Lower leg skin (tissue), 3 donors: ENCODE data around the gene NRM.

Experiments used
- CTCF ChIP-seq, 3 donors: fragments of 450-650 bp; IDR thresholded peaks; one replicate each; pipeline ENCODE4 v1.5.1; 2016; ENCODE audit warnings: antibody characterized with exemption in 3 of 3, mild to moderate bottlenecking in 3 of 3, moderate library complexity in 2 of 3
- POLR2A ChIP-seq, 2 donors: fragments of 450-650 bp; IDR thresholded peaks; one replicate each; pipeline ENCODE4 v1.6.1; 2016 to 2017; ENCODE audit warnings: antibody characterized with exemption in 2 of 2, mild to moderate bottlenecking in 1 of 2, moderate library complexity in 1 of 2

- TF ChIP-seq POLR2A (IDR thresholded peaks at IDR 0.05) (no peak), CTCF (IDR thresholded peaks at IDR 0.05) (no peak)
Measured at GRCh38 chr6:30735668-30736314, 45.0 kb upstream of the NRM start.
